ENCODE data around the gene IL17REL. TPM values are rescaled to one million over a fixed set of nuclear protein-coding genes. Genes with fewer than 3 reads are reported as not detected.
A peak's percentile ranks its signal among the peaks of the same experiment; 100 is the strongest.
"Not testable (repeated sequence)": the region's sequence is repeated elsewhere in the genome, so short reads cannot be mapped to it uniquely, and the experiment has no call there.

The IL17REL gene
- total and polyA plus RNA-seq, 10 of the 15 experiments (the other 5 are each of a cell fraction or from before 2014, with no cell fraction given): 0.03 TPM; not detected in 9

- H3K9ac ChIP-seq (ENCODE audit: control insufficient read depth, insufficient read depth, low read length): no peak overlapping the region
- RAD21 ChIA-PET (ENCODE audit: unreplicated experiment): interaction anchor here (1.3 kb wide), 1 partner anchor 11 kb away, joined by 3 read pairs; no protein-coding TSS in a partner anchor
- CTCF ChIA-PET: interaction anchor here (1.5 kb wide), 1 partner anchor 9 kb away, joined by 4 read pairs; no protein-coding TSS in a partner anchor
- no peak for DNase-seq (ENCODE audit: low read depth, low spot score)
- H3K36me3 ChIP-seq (ENCODE audit: control insufficient read depth in 2 of 2, insufficient read depth in 2 of 2, low read length in 1 of 2): no peaks in the 10 kb centered on the region
- no peaks in the 10 kb centered on the region; a peak in 1 of 4 replicates for H3K27me3 ChIP-seq (replicated peaks in 1 of 2; ENCODE audit: control insufficient read depth in 2 of 2, insufficient read depth in 2 of 2, low read length in 1 of 2)
- no TSS peak for BruUV-seq (replicated peaks)
- no peaks in the 10 kb centered on the region; the same call in 1 of the 2 replicates for H3K4me1 ChIP-seq (ENCODE audit: control insufficient read depth, insufficient read depth, low read length)
- POLR2A ChIA-PET: no interaction called here
- no peak overlapping the region for H3K4me3 ChIP-seq
- no peak for ATAC-seq
- no peaks in the 10 kb centered on the region for H3K79me2 ChIP-seq (ENCODE audit: control insufficient read depth, insufficient read depth, low read length)
- no peak overlapping the region for H2AFZ ChIP-seq (ENCODE audit: control insufficient read depth, low read depth, low read length)
- SMC1A ChIA-PET (ENCODE audit: uncharacterized antibody, unreplicated experiment): interaction anchor here (1.0 to 1.4 kb wide), 2 partner anchors 9 to 10 kb away, joined by 3 read pairs; no protein-coding TSS in a partner anchor
- peak overlapping the region; percentile 33; the same call in 1 of the 2 replicates for H3K4me2 ChIP-seq (ENCODE audit: control insufficient read depth, insufficient read depth)
- no peak overlapping the region for H3K27ac ChIP-seq (ENCODE audit: control insufficient read depth, insufficient read depth)
- intact Hi-C loops (cut with micrococcal nuclease; ENCODE audit: unreplicated experiment) (no loop called here), in situ Hi-C loops (cut with MboI) (no loop called here)
- 45% methylated on average over 34 of the region's 90 CpGs for WGBS (ENCODE audit: insufficient coverage, insufficient replicate concordance, low lambda C conversion rate, missing lambda C conversion rate)
- H3K9me3 ChIP-seq (replicated peaks; ENCODE audit: control insufficient read depth, insufficient read depth, low read length): peaks cover 2% of the 10 kb centered on the region; the same call in 2 of the 3 replicates
- no peak for FAIRE-seq
- H4K20me1 ChIP-seq (ENCODE audit: control insufficient read depth, insufficient read depth): no peaks in the 10 kb centered on the region
- TF ChIP-seq ZNF24 (IDR thresholded peaks at IDR 0.05) (no peak), SMAD1 (IDR thresholded peaks at IDR 0.05; ENCODE audit: low read depth, partially characterized antibody) (no peak), JUNB (IDR thresholded peaks at IDR 0.05) (no peak), EGR1 (IDR thresholded peaks at IDR 0.05; ENCODE audit: borderline replicate concordance in 1 of 2, low read depth in 2 of 2, low read length in 2 of 2) (peak in 1 of 2 experiments; percentile 41; a peak in 2 of 3 replicates), CTCF (IDR thresholded peaks at IDR 0.05 in 2 of 3, conservative IDR thresholded peaks at IDR 0.05 in 1 of 3; ENCODE audit: control insufficient read depth in 2 of 3, extremely low read depth in 1 of 3, insufficient read depth in 1 of 3, low read depth in 3 of 3, low read length in 3 of 3) (peak in 2 of 3 experiments; percentile 6 to 29; a peak in 1 of 6 replicates)
- TF ChIP-seq, protein P1, sequence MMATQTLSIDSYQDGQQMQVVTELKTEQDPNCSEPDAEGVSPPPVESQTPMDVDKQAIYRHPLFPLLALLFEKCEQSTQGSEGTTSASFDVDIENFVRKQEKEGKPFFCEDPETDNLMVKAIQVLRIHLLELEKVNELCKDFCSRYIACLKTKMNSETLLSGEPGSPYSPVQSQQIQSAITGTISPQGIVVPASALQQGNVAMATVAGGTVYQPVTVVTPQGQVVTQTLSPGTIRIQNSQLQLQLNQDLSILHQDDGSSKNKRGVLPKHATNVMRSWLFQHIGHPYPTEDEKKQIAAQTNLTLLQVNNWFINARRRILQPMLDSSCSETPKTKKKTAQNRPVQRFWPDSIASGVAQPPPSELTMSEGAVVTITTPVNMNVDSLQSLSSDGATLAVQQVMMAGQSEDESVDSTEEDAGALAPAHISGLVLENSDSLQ (IDR thresholded peaks at IDR 0.05): no peak
These were observed 29.2 kb downstream of the IL17REL start for GRCh38 chr22:49983148-49984042.

DNA sequence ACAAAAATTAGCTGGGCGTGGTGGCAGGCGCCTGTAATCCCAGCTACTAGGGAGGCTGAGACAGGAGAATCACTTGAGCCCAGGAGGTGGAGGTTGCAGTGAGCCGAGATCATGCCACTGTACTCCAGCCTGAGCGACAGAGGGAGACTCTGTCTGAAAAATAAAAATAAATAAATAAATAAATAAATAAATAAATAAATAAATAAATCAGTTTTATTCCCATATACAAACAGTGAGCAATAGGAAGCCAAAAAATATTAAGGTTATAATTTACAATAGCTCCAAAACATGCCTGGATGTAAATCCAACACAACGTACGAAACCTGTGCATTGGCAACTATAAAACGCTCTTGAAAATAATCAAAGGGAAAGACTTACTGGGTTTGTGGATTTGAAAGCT lies 30.8 kb downstream of the IL17REL start:
- H3K9me3 ChIP-seq (replicated peaks; ENCODE audit: control insufficient read depth, insufficient read depth, low read length); H3K9ac ChIP-seq (ENCODE audit: control insufficient read depth, insufficient read depth, low read length); intact Hi-C loops (cut with micrococcal nuclease; ENCODE audit: unreplicated experiment); in situ Hi-C loops (cut with MboI); FAIRE-seq; H3K4me3 ChIP-seq; H3K4me1 ChIP-seq (ENCODE audit: control insufficient read depth, insufficient read depth, low read length); H3K79me2 ChIP-seq (ENCODE audit: control insufficient read depth, insufficient read depth, low read length); POLR2A ChIA-PET; H2AFZ ChIP-seq (ENCODE audit: control insufficient read depth, low read depth, low read length); H4K20me1 ChIP-seq (ENCODE audit: control insufficient read depth, insufficient read depth); DNase-seq (ENCODE audit: low read depth, low spot score); ATAC-seq; H3K4me2 ChIP-seq (ENCODE audit: control insufficient read depth, insufficient read depth); H3K36me3 ChIP-seq (ENCODE audit: control insufficient read depth in 2 of 2, insufficient read depth in 2 of 2, low read length in 1 of 2); BruUV-seq (replicated peaks); H3K27me3 ChIP-seq (replicated peaks in 1 of 2; ENCODE audit: control insufficient read depth in 2 of 2, insufficient read depth in 2 of 2, low read length in 1 of 2); H3K27ac ChIP-seq (ENCODE audit: control insufficient read depth, insufficient read depth): not testable (repeated sequence)
- CTCF ChIA-PET: interaction anchor here (1.5 kb wide), 1 partner anchor 11 kb away, joined by 4 read pairs; no protein-coding TSS in a partner anchor
- RAD21 ChIA-PET (ENCODE audit: unreplicated experiment): interaction anchor here (1.3 kb wide), 1 partner anchor 12 kb away, joined by 3 read pairs; no protein-coding TSS in a partner anchor
- WGBS (ENCODE audit: insufficient coverage, insufficient replicate concordance, low lambda C conversion rate, missing lambda C conversion rate): 85% methylated on average over 7 of the region's 7 CpGs
- SMC1A ChIA-PET (ENCODE audit: uncharacterized antibody, unreplicated experiment): interaction anchor here (0.8 kb wide), 1 partner anchor 12 kb away, joined by 3 read pairs; no protein-coding TSS in a partner anchor
